Pancreas (tissue), 10 donors: ENCODE data around the gene EBLN1. TPM values are rescaled to one million over a fixed set of nuclear protein-coding genes. Genes with fewer than 3 reads are reported as not detected.

ENCODE experiments used
- ATAC-seq, 4 donors: fragments of 200-7000 bp; cut with Tn5 transposase; one replicate each; pipeline versions ENCODE4 v1.8.0 to v1.9.1; 2020; ENCODE audit warnings: mild to moderate bottlenecking in 4 of 4, moderate library complexity in 4 of 4
- DNase-seq, 6 donors: peaks; one replicate each; pipeline ENCODE4 v3.0.0-alpha.2; 2020
- FAIRE-seq: peaks from 2 replicates; lab custom pipeline; 2012; peaks lifted over from hg19 to GRCh38; lab: Jason Lieb, UNC
- H3K27ac ChIP-seq, 4 donors: fragments of 200-600 bp; sonication (generic); 1 replicate in 3 of 4; 2 replicates in 1 of 4; pipeline versions ENCODE4 v1.5.0 to v1.8.0; 2020
- H3K27me3 ChIP-seq, 4 donors: fragments of 200-600 bp; one replicate each; pipeline ENCODE4 v1.8.0; 2021
- H3K36me3 ChIP-seq, 3 donors: fragments of 200-600 bp; sonication (generic) in 1 of 3; one replicate each; pipeline versions ENCODE4 v1.5.0 to v1.8.0; 2020 to 2021
- H3K4me1 ChIP-seq, 3 donors: fragments of 200-600 bp; one replicate each; pipeline ENCODE4 v1.8.0; 2021
- H3K4me3 ChIP-seq, 4 donors: fragments of 200-600 bp; sonication (generic) in 2 of 4; one replicate each; pipeline versions ENCODE4 v1.5.0 to v1.8.0; 2020 to 2021
- H3K9me3 ChIP-seq, 4 donors: fragments of 200-600 bp; one replicate each; pipeline ENCODE4 v1.8.0; 2021
- WGBS, 2 donors: extraction: QIAGEN DNeasy Blood & Tissue Kit; methylation state at CpG; one replicate each; pipeline ENCODE4 v1.1.7; 2013; 5-methylcytosine and 5-hydroxymethylcytosine counted together
- intact Hi-C, 3 donors: fragments of 100-400 bp; cut with DNase I; formaldehyde crosslinking; loops; one replicate each; pipeline versions ENCODE4 v1.11.1 to v1.14.2; 2022
- polyA plus RNA-seq, 2 donors: library from polyadenylated mRNA; stranded (reverse); fragments of 200-250 nt; gene quantifications; one replicate each; pipeline ENCODE4 v1.2.3, GENCODE V29; 2013
- total RNA-seq, 6 donors: library from RNA; stranded (reverse); fragmentation: NEBNext Ultra II Directional in 4 of 6; extraction: Animal tissue kit (Norgen Biotek cat#: 25700) in 4 of 6; gene quantifications; one replicate each; pipeline versions ENCODE4 v1.2.1 to v1.2.4, GENCODE V29; 2021 to 2023
- TF ChIP-seq, protein P1 (sequence below), 4 donors: fragments of 200-600 bp; sonication (generic) in 3 of 4; IDR thresholded peaks; one replicate each; pipeline versions ENCODE4 v1.5.0 to v1.8.0; 2021; ENCODE audit warnings: antibody characterized with exemption in 4 of 4
- donor health status: healthy with polysubstance abuse.
- donor health status: DM: no; HTN: no; CAD: no; lungs with moderate emphysema.
- donor health status: DM: no; HTN: no; CAD: no.
- donor health status: control.
- donor health status: control.
- donor health status: Bipolar disorder and iron deficiency.
- donor health status: DM: yes; HTN: yes; CAD: no.
- donor health status: DM: no; HTN: no; CAD: no.
- donor health status: DM: no; HTN: no; CAD: no.
- donor health status: DM: yes; HTN: yes; CAD: no.

The EBLN1 gene
- total and polyA plus RNA-seq, 8 donors: not detected

DNA sequence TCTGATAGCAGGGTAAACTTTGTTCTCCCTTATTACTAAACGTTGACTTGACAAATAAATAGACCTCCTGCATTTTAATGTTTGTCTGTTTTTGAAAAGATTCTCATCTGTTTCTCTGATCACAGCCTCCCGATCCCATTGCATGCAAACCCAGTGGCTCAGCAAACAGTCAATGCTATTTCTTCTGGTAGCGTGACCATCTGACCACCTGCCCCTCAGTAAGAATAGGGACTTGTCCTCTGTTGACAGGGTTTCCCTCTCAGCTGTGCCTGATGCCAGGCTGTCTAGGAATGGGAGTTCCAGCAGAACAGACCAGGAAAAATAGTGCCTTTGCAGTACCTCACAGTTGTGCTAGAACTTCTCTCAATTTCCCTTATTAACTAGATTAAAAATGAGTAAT is 40.7 kb upstream of the EBLN1 start:
- no peak overlapping the region for H3K27ac ChIP-seq
- ATAC-seq: no peak
- no peaks in the 10 kb centered on the region for H3K9me3 ChIP-seq
- no peaks in the 10 kb centered on the region for H3K4me1 ChIP-seq
- no peak for DNase-seq
- no peak for FAIRE-seq
- intact Hi-C loops: no loop called here
- WGBS, 2 donors: 53 to 55% methylated on average over 3 of the region's 3 CpGs
- no peak overlapping the region for H3K4me3 ChIP-seq
- peaks cover 0 to 21% (median 6%) of the 10 kb centered on the region in 4 donors for H3K27me3 ChIP-seq
- H3K36me3 ChIP-seq: no peaks in the 10 kb centered on the region
- TF ChIP-seq, protein P1, sequence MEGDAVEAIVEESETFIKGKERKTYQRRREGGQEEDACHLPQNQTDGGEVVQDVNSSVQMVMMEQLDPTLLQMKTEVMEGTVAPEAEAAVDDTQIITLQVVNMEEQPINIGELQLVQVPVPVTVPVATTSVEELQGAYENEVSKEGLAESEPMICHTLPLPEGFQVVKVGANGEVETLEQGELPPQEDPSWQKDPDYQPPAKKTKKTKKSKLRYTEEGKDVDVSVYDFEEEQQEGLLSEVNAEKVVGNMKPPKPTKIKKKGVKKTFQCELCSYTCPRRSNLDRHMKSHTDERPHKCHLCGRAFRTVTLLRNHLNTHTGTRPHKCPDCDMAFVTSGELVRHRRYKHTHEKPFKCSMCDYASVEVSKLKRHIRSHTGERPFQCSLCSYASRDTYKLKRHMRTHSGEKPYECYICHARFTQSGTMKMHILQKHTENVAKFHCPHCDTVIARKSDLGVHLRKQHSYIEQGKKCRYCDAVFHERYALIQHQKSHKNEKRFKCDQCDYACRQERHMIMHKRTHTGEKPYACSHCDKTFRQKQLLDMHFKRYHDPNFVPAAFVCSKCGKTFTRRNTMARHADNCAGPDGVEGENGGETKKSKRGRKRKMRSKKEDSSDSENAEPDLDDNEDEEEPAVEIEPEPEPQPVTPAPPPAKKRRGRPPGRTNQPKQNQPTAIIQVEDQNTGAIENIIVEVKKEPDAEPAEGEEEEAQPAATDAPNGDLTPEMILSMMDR (IDR thresholded peaks at IDR 0.05): no peak

DNA sequence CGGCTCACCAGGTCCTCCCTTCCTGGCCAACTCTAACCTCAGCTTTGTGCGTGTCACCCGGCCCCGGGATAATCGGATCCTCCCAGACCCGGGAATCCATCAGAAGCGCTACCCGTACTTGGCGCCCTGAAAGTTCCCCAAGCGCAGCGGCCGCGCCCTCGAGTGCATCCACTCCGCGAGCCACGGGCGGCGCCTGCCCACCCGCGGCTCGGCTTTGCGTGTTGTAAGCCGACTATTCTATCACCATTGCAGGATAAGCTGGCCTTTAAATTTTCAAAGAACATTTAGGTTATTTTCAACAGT is 35.7 kb upstream of the EBLN1 start:
- 61% methylated on average over 24 of the region's 24 CpGs for whole genome bisulfite sequencing, 2 donors
- FAIRE-seq (no peak), ATAC-seq (peak; percentile 2 to 21 (median 10)), DNase-seq (peak in 2 of 6 donors; percentile 17 to 43)
- TF ChIP-seq, protein P1 (IDR thresholded peaks at IDR 0.05): no peak
- H3K4me3 ChIP-seq: peak overlapping the region in 3 of 4 donors; percentile 26 to 62 (median 43)
- H3K4me1 ChIP-seq: no peaks in the 10 kb centered on the region
- H3K9me3 ChIP-seq: no peaks in the 10 kb centered on the region
- no peaks in the 10 kb centered on the region for H3K36me3 ChIP-seq
- intact Hi-C loops: no loop called here
- H3K27ac ChIP-seq: peak overlapping the region; percentile 57 to 90 (median 90)
- peaks cover 0 to 35% (median 10%) of the 10 kb centered on the region in 4 donors for H3K27me3 ChIP-seq

DNA sequence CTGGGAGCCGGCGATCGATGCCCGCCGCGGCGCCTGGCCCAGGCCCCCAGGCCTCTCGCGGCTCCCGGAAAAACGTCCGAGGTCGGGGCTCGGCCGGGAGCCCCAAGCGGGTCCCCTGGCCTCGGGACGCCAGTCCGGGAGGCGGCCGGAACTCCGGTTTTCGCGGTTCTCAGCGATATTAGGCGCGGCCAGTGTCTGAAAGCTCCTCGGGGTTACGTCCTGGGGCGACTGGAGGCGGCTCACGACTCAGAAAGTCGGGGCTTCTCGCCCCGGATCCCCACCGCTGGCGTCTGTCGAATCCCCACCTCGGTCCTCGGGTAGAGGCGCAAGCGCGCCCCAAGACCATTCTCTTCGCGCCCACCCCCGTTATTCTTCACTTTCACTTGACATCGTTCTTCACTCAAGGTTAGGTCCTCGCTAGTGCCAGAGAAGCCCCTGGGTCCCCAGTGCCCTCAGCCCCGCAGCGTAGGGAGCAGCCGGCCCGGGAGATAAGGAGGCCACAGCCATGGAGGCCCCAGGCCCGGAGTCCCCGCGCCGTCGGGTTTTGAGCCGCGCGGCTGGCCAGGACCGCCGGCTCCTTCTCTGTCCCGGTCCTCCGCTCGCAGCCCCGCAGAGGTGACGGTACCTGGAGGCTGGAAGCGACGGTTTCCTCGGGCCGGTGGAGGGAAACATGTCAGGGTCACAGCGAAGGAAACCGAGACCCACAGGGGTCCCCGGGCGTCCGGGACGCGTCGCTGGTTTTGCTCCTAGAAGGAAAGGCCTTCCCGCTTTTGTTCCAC is 35.2 kb upstream of the EBLN1 start:
- H3K9me3 ChIP-seq: no peaks in the 10 kb centered on the region
- TF ChIP-seq, protein P1 (IDR thresholded peaks at IDR 0.05): no peak
- DNase-seq (peak; percentile 2 to 66 (median 28)), ATAC-seq (peak; percentile 58 to 73 (median 62)), FAIRE-seq (no peak)
- H3K4me1 ChIP-seq: no peaks in the 10 kb centered on the region
- H3K4me3 ChIP-seq: peak overlapping the region; percentile 26 to 62 (median 47)
- peaks cover 0 to 35% (median 10%) of the 10 kb centered on the region in 4 donors for H3K27me3 ChIP-seq
- intact Hi-C loops: no loop called here
- 13 to 16% methylated on average over 72 to 80 of the region's 80 CpGs for WGBS, 2 donors
- H3K36me3 ChIP-seq: no peaks in the 10 kb centered on the region
- peak overlapping the region; percentile 57 to 90 (median 90) for H3K27ac ChIP-seq

DNA sequence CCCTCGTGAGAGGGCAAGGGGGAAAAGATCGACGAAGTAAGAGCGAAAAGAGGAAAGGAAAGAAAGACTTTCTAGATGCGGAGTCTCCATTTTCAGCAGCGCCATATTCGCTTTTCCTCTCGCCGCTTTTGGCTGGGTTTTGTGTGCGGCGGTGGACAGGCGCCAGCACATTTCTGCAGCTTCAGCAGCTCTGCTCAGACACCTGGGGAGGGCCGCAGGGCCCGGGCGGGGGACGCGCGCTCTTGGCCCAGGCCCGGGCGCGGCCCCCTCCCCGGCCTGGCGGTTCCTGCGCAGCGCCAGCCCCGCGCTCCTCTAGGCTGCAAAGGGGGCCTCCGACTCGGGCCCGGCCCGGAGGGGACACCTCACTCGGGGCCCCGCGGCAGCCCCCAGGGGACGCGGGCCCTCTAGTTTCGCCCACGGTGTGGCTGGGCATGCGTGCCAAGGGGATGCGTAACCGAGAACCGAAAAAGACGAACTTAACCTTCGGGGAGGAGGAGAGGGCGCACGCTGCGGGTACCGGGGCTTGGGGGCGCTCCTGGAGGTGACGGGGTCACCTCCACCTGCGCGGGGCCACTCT is 34.5 kb upstream of the EBLN1 start:
- FAIRE-seq: no peak
- Histone ChIP-seq H3K27ac (peak overlapping the region; percentile 57 to 90 (median 90)), H3K4me1 (no peaks in the 10 kb centered on the region), H3K27me3 (peaks cover 0 to 32% (median 7%) of the 10 kb centered on the region in 4 donors), H3K9me3 (no peaks in the 10 kb centered on the region), H3K36me3 (no peaks in the 10 kb centered on the region), H3K4me3 (peak overlapping the region; percentile 26 to 62 (median 47))
- intact Hi-C loops: no loop called here
- 0 to 2% methylated on average over 35 to 52 of the region's 52 CpGs for WGBS, 2 donors
- TF ChIP-seq, protein P1 (IDR thresholded peaks at IDR 0.05): no peak
- DNase-seq: peak; percentile 37 to 76 (median 49)
- peak; percentile 72 to 87 (median 84) for ATAC-seq
